Measurements from ENCODE around the gene DDX55.
"Not testable (repeated sequence)": the region's sequence is repeated elsewhere in the genome, so short reads cannot be mapped to it uniquely, and the experiment has no call there.

GRCh38 chr12:123558487-123558886 lies 43.4 kb upstream of the DDX55 start:
- not testable (repeated sequence) for TF ChIP-seq CSRNP3 (CRISPR knock-in tag; IDR thresholded peaks at IDR 0.05); PATZ1 (CRISPR knock-in tag; IDR thresholded peaks at IDR 0.05; ENCODE audit: borderline replicate concordance); ZFP30 (CRISPR knock-in tag; IDR thresholded peaks at IDR 0.05); GLIS3 (CRISPR knock-in tag; IDR thresholded peaks at IDR 0.05); ZNF565 (CRISPR knock-in tag; conservative IDR thresholded peaks at IDR 0.05; ENCODE audit: low read depth)
